ENCODE measurements around the gene GLRX5.

The GLRX5 gene

DNA sequence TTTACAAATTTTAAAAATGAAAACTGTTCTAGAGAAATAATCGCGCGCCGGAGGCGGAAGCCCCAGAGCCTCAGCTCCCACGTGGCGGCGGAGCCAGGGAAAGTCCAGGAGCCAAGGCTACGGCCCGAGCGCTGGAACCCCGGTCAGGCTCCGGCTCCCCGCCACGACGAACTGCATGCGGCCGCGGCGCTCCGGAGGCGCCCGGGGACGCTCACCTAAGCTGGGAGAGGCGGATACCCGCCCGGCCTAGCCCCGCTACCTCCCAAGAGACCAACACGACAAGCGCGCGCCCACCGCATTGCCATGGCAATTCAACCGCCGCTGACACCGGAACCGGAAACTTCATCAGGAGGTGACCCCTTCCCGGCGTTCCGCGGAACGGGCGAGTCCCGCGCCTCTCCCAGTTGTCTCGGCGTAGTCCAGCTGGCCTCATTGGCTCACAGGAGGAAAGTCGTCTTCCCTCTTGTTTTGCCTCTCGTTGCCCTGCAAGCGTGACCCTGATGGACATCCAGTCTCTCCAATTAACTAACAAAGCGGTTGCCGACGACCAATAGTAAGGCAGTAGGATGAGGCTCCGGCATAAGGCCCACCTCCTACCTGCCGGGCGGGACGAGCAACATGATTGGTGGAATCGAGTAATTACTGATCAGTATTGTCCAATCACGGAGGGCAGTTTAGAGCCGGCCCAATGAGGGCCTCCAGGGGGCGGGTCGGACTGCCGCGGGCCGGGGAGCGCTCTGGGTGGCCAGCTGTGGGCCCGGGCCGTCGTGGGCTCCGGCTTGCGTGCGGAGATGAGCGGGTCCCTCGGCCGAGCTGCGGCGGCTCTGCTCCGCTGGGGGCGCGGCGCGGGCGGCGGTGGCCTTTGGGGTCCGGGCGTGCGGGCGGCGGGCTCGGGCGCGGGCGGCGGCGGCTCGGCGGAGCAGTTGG, at the start of gene GLRX5:
Gene GLRX5, plus strand, starts transcription at position 752 of the 927 bp plus-strand sequence. Its CDS starts 40 bp downstream, at position 792.
- peak; percentile 98 for DNase-seq

DNA sequence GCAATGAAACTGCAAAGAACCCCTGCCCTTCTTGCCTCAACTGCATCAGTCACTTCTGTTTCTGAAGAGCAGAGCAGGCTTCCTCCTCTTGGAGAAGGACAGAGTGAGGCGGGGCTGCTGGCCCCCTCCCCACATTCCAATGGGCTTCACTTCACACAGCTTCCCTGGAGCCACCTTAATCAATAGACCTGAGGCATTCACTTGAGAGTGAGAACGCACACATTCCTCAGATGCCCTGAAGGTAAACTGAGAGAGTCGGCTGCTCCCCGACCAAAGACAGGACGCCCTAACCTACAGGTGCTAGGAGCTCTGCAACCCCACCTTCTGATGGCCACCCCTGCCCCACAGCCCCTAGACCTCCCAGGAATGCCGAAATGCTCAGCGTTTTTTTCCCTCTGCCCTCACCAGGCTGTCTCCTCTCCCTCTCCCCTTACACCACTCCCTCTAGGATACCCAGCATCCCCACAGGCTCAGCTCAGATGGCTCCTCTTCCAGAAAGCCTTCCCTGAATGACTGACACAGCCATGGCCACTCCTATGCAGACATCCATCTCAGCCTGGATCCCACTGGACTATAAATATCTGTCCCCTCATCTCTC, 49.5 kb upstream of the GLRX5 start:
- no peak for DNase-seq

DNA sequence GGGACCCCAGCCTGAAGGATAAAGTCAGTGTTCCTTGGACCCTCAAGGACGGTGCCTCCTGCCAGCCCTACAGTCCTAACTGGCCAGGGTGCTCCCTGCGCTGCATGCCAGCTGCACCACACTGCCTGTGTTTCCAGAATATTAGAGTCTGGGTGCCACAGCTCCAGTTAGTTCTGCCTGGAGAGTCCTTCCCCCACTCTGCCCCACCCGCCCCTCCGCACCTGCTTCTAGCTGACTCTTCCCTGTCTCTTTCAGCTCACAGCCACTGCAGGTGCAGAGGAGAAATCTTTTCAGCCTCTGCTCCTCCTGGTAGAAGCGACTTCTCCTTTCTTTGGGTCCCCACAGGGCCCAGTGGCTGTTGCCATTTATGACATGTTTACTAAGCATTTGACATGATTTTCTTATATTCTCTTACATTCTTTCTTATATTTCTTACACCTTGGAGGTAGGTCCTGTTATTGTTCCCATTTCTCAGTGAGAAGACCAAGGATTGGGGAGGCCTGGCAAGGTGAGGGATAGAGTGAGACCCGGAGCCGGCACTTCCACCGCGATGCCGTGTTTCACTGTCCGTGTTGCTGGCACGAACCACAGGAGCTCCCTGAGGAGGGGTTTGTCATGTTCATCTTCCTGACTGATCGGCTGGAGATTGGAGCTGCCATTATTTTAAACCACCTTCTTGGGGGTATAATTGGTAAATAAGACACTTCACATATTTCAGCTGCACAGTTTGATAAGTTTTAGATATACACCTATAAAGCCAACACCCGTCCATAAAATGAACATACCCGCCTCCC, 47.8 kb upstream of the GLRX5 start:
- DNase-seq = no peak

DNA sequence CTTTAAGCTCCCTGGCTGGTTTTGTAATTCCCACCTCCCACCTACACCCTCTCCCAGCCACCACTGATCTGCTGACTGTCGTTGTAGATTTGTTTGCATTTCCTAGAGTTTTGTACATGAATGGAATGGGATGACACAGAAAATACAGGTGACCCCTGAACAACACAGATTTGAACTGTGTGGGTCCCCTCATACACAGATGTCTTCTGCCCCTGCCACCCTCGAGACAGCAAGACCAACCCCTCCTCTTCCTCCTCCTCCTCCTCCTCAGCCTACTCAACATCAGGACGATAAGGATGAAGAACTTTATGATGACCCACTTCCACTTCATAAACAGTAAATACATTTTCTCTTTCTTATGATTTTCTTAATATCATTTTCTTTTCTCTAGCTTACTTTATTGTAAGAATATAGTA, 47.2 kb upstream of the GLRX5 start:
- no peak for DNase-seq

DNA sequence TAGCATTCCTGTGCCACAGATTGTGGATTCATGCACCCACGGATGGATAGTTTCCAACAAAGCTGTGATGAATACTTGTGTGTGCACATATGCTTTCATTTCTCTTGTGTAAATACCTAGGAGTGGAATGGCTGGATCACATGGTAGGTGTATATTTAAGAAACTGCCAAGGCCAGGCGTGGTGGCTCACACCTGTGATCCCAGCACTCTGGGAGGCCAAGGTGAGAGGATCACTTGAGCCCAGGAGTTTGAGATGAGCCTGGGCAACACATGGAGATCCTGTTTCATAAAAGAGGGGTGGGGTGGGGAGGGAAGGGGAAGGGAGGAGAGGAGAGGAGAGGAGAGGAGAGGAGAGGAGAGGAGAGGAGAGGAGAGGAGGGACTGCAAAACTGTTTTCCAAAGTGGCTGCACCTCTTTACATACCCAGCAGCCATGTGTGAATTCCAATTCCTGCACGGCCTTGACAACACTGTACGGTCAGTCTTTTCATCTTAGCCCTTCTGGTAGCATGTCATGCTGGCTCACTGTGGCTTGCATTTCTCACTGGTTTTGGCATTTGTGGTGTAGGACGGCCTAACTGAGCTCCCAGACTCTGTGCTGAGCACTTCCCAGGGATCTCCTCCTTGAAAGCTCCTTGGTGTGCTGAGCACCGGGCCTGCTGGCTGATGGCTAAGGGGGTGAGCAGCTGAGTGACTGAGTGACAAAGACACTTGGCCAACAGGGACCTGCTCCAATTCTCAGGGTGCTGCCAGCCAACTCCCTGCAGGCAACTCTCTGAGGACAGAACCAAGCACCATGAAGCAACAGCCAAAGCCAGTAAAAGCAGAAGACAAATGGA, 46.3 kb upstream of the GLRX5 start:
- no peak for DNase-seq

DNA sequence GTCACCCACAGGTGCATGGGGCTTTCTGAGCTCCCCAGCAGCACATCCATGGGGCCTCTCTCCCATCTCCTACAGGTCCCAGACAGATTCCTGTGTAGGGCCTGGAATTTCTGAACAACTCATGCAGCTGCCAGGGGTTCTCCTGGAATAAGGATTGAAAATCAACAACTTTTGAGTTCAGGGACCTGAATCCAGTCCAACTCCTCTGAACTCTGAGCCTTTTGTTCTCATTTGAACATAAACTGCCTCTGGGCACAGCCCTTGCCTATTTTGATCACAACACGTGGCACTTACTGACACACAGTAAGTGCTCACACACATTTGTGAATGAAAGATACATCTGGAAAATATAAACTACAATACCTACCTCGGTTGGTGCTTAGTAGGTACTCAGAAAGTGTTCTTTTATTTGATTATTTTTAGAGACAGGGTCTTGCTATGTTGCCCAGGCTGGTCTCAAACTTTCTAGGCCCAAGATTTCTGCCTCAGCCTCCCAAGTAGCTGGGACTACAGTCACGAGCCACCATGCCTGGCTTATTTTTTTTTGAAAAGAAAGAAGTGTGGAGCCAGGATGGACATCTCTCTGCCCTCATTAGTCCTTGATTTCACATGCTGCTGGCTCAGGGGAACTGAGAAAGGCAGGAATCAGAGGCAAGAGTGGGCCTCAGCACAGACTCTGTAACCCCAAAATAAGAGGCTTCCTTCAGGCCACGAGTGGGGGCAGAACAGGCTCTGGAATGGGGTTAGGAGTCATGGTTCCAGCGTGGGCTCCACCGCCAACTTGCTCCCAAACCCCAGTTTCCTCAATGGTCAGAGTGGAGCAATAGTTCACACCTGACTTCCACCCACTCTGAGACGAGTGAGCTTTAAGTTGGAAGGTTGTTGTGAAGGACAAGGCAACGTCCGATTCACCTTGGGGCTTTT, 45.4 kb upstream of the GLRX5 start:
- no peak for DNase-seq

- DNase-seq = no peak
Observed at GRCh38 chr14:95490138-95490509, 44.7 kb upstream of the GLRX5 start.

DNA sequence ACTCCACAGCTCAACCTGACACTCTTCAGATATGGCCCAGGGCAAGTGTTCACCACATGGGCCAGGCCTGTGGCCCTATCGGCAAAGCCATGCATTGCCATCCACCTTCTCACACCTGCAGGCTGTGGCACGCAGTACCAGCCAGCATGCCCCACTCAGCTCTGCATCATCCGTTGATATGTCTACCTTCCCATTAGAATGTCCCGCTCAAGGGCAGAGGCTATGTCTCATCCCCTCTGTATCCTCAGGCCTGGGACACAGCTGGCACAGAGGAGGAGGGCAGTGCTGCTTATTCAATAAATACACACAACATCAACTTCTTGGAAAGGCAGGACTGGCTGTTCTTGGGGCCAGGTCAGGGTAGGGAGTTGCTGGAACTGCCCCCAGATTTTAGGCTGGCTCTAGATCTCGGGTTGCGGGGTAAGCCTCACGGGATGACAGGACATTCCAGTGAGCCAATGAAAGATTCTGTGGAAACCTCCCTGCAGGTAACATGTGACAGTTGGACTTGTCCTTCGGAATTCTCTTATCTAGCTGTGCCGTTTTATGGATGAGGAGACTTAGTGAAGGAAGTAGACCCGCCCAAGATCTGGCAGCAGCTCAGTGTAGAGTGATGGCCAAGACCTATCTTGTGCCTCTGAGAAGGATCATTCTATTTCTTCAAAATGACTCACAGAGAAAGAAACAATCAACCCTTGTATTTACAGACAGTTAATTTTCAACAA, 44.0 kb upstream of the GLRX5 start:
- DNase-seq = no peak

- no peak for DNase-seq
Observed at GRCh38 chr14:95491936-95492608, 42.8 kb upstream of the GLRX5 start.

DNA sequence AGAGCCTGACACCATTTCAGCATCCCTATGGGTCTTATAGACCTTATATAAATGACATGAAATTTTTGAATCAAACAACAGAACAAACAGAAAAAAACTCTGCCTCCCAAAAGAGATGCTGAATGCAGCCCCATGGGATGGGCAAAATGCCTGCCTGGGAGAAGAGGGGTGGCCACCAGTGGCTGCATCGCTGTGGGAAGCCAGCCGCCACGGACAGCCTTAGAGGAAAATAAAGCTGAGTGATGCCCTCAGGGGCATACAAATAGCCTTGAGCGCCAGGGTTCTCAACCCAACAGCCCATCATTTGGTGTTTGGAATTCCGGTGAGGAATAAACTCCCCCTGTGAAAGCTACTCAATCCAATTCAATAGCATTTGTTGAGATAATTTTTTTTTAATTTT, 41.3 kb upstream of the GLRX5 start:
- DNase-seq = no peak

DNA sequence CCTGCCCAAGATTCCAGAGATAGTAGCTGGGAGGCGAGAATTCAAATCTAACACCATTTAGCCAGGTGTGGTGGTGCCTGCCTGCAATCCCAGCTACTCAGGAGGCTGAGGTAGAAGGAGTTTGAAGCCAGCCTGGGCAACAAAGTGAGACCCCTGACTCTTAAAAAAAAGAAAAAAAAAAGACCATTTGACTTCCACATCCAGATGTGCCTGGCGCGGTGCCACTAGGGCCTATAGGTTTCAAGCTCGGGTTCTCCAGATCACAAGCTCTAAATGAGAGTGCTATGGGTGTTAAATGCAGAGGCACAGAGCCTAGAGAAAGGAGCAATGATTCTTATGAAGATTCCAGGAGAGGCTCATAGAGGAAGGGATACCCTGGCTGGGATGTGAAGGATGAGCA, 40.9 kb upstream of the GLRX5 start:
- no peak for DNase-seq

- DNase-seq = no peak
Observed at GRCh38 chr14:95494456-95494855, 40.4 kb upstream of the GLRX5 start.

GRCh38 chr14:95495076-95495475, 39.8 kb upstream of the GLRX5 start:
- DNase-seq = no peak

- DNase-seq = no peak
Observed at GRCh38 chr14:95495538-95496025, 39.3 kb upstream of the GLRX5 start.

- no peak for DNase-seq
Observed at GRCh38 chr14:95496111-95496681, 38.7 kb upstream of the GLRX5 start.

DNA sequence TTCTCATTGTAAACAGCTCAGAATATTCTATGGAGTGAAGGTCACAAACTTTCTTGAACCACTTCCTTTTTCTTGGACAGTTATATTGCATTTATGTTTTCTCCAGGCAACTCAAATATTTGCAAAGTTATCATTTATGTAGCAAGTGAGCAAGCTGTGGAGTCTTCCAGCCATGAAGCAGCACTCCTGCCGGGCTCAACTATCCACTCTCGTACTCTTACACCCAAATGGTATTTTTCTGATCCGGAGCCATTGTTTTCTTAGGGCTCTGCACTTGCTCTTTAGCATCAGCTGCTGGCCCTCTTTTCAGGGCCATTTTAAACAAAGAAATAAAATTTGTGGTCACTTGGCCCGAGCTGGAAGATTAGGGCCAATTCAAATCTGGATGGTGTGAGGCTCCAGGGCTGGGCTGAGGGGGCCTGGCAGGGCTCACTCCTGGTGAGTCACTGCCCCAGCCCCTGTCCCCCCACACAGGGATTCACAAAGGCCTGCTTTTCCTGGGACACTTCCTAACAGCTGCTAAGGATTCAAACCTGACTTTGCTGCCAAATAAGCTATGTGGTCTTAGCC, 38.1 kb upstream of the GLRX5 start:
- DNase-seq = no peak

GRCh38 chr14:95497561-95498011, 37.3 kb upstream of the GLRX5 start:
- peak; percentile 52 for DNase-seq

- no peak for DNase-seq
Observed at GRCh38 chr14:95498622-95499353, 36.1 kb upstream of the GLRX5 start.
